ENCODE data around the gene ACTL10.

Gene ACTL10

DNA sequence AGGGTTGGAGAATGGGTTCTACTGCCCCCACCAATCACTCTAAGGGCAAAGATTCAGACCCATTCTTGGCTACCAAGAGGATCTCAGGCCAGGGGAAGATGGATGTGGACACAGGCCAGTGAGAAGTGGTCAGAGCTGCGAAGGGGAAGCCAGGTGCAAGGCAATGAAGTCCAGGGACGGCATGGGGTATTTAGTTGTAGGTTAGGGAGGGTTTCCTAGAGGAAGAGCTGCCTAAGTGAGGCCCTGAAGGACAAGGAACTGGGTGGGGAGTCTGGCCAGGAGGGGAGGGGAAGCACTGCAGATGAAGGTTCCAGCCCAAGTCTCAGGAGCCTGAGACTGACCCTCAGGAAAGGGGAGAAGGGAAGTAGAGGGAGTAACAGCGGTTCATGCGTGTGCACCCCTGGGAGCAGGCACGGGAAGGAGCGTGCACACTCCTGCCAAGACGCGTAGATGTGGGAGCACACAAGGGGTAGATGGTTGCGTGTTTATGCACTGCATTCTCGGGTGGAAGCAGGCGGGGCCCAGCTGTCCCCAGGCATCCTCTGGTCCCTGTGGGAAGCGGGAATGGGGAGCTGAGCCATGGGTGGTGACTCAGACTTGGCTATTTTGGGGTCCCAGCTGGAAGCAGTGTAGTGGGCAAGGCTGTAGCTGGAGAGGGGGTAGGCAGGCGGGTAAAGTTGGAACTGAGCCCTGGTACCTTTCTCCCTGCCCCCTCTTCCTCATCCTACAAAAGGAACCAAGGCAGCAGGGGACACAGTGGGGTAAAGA is 3.3 kb downstream of the ACTL10 start:
- no peak overlapping the region for H3K4me3 ChIP-seq (replicated peaks in 1 of 2; ENCODE audit: low read depth in 2 of 2, low read length in 2 of 2)
- no peak for TF ChIP-seq CTCF (IDR thresholded peaks at IDR 0.05; ENCODE audit: low read depth, low read length)
- no peak for DNase-seq (ENCODE audit: low read depth in 2 of 2)

DNA sequence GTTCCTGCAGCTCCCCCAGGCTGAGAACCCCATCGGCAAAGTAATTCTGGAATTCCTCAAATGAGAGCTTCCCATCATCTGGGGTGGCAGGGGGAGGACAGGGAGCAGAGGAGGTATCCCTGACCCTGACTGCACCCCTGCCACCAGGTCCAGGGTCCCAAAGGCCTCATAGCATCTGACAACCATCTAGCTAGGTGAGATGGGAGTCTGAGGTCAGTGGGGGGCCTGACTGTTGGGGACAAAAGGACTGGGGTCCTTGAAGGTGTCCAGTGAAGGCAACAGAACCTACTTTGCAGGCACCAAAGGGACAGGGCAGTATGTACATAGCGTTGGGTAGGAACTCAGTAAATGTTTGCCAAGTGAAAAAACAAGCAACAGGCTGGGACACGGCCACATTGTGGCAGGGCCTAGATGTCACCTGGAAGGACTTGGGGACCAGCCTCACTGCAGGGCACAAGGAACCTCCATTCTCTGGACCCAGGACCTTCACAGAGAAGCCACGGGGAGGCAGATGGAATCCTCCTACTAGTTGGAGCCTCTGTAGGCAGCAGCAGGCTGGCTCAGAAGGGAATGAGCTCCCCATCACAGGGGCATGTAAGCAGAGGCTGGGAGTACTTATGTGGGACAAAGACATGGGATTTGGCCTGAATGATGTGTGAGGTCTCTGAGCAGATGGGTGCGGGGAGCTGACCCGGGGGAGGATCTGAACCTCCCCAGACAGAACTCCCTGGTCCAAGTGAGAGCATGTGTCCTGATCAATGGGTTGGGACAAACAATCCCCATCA is 4.2 kb downstream of the ACTL10 start:
- no peak for TF ChIP-seq CTCF (IDR thresholded peaks at IDR 0.05; ENCODE audit: low read depth, low read length)
- no peak overlapping the region for H3K4me3 ChIP-seq (replicated peaks in 1 of 2; ENCODE audit: low read depth in 2 of 2, low read length in 2 of 2)
- no peak for DNase-seq (ENCODE audit: low read depth in 2 of 2)

DNA sequence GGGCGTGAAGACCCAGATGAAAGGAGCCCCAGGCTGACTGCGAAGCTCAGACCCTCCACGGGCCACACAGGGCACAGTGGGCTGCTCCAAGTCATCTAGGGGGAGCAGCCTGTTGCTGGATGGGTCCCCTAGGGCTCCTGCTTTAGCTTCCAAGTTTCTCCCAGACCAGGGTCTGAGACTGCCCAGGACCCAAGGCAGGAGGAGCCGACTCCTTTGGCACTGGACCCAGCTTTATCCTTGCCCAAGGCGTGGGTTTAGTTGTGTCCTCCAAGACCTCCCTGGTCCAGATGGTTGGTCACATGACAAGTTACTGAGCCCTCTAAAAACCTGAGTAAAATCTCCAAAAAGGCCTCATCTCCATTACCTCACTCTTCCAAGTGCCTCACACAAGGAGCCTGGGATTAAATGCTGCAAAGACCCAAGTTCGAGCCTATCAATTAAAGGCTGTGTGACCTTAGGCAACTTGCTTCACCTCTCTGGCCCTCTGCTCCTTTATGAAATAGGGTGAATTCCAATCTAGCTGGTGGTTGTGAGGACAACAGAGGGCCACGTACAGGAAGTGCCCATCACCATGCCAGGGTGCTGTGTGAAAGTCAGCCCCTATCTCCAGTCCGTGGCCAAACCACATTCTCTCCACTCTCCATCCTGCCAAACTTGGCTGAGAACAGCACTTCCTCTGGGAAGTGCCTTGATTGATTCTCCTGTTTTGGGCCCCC is 5.0 kb downstream of the ACTL10 start:
- H3K4me3 ChIP-seq (replicated peaks in 1 of 2; ENCODE audit: low read depth in 2 of 2, low read length in 2 of 2), result no peak overlapping the region
- DNase-seq (ENCODE audit: low read depth in 2 of 2), result peak in 1 of 2 donors; percentile 52
- TF ChIP-seq CTCF (IDR thresholded peaks at IDR 0.05; ENCODE audit: low read depth, low read length), result no peak

DNA sequence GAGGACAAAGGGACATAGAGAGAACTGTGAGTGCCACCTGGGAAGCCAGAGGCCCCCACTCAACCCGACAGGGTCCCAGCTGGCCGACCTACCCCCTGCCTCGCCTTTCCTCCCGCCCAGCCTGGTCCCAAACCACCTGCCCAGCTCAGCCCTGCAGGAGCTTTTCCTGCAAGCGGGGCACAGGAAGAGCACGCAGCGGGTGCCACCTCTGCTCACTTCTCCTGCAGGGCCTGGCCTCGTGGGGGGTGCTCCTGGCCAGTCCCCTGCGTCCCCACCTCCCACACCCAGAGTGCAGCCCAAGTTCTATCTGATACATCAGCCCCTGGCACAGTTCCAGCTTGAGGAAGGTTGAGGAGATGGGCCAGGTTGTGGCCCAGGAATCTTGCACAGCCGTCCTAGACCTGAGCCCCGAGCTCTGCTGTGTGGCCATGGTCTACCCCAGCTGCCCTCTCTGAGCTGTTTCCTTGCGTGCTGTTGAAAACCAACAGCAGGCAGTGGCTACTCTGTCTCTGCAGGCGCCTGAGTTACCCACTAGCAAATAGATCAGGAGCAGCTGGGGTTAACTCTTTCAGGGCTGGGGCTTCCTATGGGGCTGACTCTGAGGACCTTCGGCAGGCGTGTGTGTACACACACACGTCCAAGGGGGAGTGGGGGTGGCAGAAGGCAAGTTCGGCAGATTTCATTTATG is 5.8 kb downstream of the ACTL10 start:
- TF ChIP-seq CTCF (IDR thresholded peaks at IDR 0.05; ENCODE audit: low read depth, low read length), result no peak
- peak overlapping the region in 1 of 2 donors; percentile 71 for H3K4me3 ChIP-seq (replicated peaks in 1 of 2; ENCODE audit: low read depth in 2 of 2, low read length in 2 of 2)
- no peak for DNase-seq (ENCODE audit: low read depth in 2 of 2)

- DNase-seq (ENCODE audit: low read depth in 2 of 2), result no peak
- H3K4me3 ChIP-seq (replicated peaks in 1 of 2; ENCODE audit: low read depth in 2 of 2, low read length in 2 of 2), result peak overlapping the region; percentile 56 to 71
- TF ChIP-seq CTCF (IDR thresholded peaks at IDR 0.05; ENCODE audit: low read depth, low read length), result no peak
Measured at GRCh38 chr20:33673114-33673409, 6.3 kb downstream of the ACTL10 start.
